Loucy (cell line): ENCODE data around the gene MYO9A.

Experiments used
- EZH2phosphoT487 ChIP-seq: fragments of 200-600 bp; IDR thresholded peaks from 2 replicates; pipeline ENCODE4 v1.6.1; 2018; ENCODE audit warnings: antibody characterized with exemption, mild to moderate bottlenecking, moderate library complexity, borderline replicate concordance
- TF ChIP-seq, protein P1 (sequence below): fragments of 200-600 bp; sonication (generic); conservative IDR thresholded peaks from 2 replicates; pipeline ENCODE4 v1.5.1; 2014; ENCODE audit warnings: mild to moderate bottlenecking, antibody characterized with exemption, low read length

DNA sequence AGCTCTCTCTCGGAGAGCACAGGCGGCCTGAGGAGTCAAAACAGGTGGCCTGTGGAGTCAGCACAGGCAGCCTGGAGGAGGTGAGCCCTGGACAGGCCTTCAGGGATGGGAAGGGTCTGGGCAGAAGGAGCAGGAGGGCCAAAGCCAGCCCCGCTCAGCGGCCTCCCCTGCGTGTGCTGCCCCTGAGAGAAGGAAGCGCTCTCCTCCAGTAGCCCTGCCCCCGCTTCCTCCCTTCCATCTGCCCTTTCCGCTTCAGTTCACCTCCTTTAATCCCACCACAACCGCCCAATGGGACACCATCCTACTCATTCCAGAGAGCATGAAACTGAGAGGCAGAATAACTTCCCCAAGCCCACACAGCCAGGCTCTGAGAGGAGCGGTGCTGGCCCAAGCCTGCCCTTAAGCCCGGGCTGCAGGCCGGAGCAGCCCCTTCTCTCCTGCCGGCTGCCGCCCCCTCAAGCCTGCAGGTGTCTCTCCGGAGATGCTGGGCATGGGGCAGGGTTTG lies 310.8 kb downstream of the MYO9A start:
- TF ChIP-seq, protein P1, sequence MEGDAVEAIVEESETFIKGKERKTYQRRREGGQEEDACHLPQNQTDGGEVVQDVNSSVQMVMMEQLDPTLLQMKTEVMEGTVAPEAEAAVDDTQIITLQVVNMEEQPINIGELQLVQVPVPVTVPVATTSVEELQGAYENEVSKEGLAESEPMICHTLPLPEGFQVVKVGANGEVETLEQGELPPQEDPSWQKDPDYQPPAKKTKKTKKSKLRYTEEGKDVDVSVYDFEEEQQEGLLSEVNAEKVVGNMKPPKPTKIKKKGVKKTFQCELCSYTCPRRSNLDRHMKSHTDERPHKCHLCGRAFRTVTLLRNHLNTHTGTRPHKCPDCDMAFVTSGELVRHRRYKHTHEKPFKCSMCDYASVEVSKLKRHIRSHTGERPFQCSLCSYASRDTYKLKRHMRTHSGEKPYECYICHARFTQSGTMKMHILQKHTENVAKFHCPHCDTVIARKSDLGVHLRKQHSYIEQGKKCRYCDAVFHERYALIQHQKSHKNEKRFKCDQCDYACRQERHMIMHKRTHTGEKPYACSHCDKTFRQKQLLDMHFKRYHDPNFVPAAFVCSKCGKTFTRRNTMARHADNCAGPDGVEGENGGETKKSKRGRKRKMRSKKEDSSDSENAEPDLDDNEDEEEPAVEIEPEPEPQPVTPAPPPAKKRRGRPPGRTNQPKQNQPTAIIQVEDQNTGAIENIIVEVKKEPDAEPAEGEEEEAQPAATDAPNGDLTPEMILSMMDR = no peak
- no peak for TF ChIP-seq EZH2phosphoT487
